Neural cell (in vitro differentiated cells): ENCODE results near the gene EXD3.

Experiments used
- EP300 ChIP-seq: fragments of 450-650 bp; conservative IDR thresholded peaks from 2 replicates; pipeline ENCODE4 v1.6.1; 2014; ENCODE audit warnings: antibody characterized with exemption, mild to moderate bottlenecking, moderate library complexity; ENCODE audit not compliant: poor library complexity, severe bottlenecking
- EZH2 ChIP-seq: fragments of 200-600, 300-800 bp; shearing (Covaris generic), sonication (generic); IDR thresholded peaks from 2 replicates; pipeline ENCODE4 v1.6.1; 2014; ENCODE audit warnings: antibody characterized with exemption, low read length, borderline replicate concordance, mild to moderate bottlenecking; ENCODE audit not compliant: insufficient read depth, poor library complexity, severe bottlenecking
- MXI1 ChIP-seq: fragments of 450-650 bp; conservative IDR thresholded peaks from 2 replicates; pipeline ENCODE4 v1.6.1; 2014; ENCODE audit warnings: antibody characterized with exemption, mild to moderate bottlenecking; ENCODE audit not compliant: poor library complexity, severe bottlenecking
- TAF1 ChIP-seq: IDR thresholded peaks from 2 replicates; pipeline ENCODE4 v1.6.1; 2012; ENCODE audit warnings: low read depth
- TF ChIP-seq, protein P1 (sequence below): fragments of 450-650 bp; IDR thresholded peaks from 2 replicates; pipeline ENCODE4 v1.5.1; 2014; ENCODE audit warnings: antibody characterized with exemption, mild to moderate bottlenecking, moderate library complexity; ENCODE audit not compliant: poor library complexity, severe bottlenecking

DNA sequence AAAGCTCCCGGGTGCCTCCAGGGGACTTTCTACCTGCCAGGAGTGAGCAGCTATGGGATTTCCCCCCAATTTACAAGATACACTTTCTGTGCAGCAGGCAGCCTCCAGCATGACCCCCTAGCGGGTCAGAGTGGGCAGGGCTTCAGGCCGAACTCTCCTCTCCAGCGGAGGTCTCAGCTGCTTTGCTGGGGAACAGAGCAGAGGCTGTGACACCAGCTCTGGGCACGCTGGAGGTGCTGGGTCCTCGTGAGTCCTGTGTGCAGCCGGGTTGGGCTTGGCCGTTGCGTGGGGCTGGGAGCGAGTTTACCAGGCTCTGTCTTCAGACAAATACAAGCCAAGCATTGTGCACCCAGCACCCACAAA is 123.8 kb downstream of the EXD3 start:
- TF ChIP-seq TAF1 (no peak), MXI1 (no peak), EZH2 (no peak), EP300 (no peak)
- TF ChIP-seq, protein P1, sequence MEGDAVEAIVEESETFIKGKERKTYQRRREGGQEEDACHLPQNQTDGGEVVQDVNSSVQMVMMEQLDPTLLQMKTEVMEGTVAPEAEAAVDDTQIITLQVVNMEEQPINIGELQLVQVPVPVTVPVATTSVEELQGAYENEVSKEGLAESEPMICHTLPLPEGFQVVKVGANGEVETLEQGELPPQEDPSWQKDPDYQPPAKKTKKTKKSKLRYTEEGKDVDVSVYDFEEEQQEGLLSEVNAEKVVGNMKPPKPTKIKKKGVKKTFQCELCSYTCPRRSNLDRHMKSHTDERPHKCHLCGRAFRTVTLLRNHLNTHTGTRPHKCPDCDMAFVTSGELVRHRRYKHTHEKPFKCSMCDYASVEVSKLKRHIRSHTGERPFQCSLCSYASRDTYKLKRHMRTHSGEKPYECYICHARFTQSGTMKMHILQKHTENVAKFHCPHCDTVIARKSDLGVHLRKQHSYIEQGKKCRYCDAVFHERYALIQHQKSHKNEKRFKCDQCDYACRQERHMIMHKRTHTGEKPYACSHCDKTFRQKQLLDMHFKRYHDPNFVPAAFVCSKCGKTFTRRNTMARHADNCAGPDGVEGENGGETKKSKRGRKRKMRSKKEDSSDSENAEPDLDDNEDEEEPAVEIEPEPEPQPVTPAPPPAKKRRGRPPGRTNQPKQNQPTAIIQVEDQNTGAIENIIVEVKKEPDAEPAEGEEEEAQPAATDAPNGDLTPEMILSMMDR = no peak
